Activated T-helper 1 cell treated with Interleukin-2 at 50 U/mL for 16 hours (primary cell): ENCODE results near the gene CMPK2.

Experiments used
- DNase-seq: peaks from one replicate; pipeline ENCODE4 v3.0.0-alpha.2; 2020; ENCODE audit warnings: low read depth

CMPK2 gene

DNA sequence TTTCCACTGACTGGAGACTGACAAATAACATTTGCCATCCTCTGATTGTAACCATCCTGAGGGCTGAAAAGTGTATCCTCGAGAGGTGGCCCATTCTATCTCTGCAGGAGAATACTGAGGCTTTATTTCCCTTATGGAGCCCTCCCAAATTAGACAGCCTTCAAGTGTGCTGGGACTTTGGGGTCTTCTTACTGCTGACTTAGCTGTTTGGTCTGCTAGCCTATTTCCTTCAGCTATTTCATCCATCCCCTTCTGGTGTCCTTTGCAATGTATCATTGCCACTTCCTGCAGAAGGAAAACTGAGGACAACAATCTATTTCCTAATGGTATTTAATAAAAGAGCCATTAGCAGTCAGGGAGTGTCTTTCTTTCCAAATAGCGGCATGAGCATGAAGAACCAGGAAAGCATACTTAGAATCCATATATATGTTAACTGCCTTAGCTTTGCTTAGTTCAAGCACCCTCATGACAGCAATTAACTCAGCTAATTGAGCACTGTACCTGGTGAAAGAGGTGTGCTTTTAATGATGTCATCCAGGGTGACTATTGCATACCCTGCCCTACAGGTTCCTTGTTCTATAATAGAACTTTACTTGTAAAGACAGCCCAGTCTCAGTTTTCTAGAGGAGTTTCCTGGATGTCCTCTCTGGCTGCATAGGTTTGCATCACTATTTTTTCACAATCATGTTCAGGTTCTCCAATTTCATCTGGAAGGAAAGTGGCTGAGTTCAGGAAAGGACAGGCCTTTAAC lies 24.0 kb downstream of the CMPK2 start:
- no peak for DNase-seq

DNA sequence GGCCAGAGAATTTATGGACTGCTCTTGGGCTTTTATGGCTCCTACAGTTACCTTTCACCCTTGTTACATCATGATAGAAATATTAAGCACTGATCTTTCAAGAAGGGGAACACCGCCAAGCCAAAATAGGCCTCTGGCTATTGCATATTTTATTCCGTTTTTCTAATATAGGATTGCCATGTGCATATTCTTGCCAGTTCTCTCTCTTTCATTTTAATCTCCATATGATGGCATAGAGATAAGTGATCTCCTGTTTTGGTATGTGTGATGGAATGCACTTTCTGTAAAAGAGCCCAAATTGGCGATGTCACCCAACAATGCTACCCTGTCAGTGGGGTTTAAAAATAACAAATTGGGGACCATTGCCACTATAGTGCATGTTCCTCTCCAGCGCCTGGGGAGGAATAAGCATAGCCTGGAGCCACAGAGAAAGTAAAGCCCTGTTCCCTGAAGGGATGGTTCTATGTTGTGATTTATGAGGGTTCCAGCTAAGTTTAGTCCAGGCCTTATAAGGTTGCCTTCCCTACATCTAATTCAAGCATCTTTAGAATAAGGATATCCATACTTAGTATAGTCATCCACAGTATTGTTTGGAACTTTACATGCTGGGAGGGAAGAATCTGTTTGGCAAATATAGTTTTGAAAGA lies 26.9 kb downstream of the CMPK2 start:
- no peak for DNase-seq

DNA sequence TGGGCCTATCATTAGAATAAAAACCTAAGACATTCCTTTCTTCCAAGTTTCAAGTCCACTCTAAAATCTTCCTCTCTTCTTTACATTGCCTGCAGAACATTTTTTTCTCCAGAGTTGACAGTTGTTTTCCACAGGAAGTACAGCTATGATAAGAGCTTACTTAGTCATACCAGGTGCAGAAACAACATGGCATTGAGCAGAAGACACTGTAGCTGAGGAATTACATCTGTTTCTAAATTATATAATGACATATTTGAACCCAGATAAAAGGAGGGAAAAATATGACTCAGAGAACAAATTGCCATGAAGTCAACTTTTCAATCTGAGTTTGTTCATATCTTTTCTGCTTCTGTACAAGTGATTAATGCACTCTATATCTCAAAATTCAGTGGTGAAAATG lies 30.2 kb downstream of the CMPK2 start:
- DNase-seq, result no peak

DNA sequence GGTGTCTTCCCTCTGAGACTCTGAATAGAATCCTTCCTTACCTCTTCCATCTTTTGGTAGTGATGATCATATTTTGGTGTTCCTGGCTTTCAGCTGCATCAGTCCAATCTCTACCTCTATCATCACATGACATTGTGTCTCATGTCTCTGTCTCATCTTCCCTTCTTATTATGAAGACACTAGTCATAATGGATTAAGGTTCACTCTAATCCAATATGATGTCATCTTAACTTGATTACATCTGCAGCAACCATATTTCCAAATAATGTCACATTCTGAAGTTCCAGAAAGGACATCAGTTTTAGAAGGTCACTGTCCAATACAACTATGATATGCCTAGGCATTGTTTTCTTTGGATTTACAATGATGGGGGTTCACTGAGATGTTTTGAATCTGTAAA lies 31.5 kb downstream of the CMPK2 start:
- DNase-seq, result no peak

DNA sequence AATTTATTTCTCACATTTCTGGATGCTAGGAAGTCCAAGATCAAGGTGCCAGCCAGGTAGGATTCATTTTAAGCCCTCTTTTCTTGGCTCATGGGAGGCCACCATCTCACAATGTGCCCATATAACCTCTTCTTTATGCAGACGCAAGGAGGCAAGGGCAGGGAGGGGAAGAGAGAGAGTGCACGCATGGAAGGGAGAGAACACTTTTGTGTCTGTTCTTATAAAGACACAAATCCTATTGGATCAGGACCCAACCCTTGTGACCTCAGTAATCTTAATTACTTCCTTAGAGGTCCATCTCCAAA lies 32.5 kb downstream of the CMPK2 start:
- no peak for DNase-seq

DNA sequence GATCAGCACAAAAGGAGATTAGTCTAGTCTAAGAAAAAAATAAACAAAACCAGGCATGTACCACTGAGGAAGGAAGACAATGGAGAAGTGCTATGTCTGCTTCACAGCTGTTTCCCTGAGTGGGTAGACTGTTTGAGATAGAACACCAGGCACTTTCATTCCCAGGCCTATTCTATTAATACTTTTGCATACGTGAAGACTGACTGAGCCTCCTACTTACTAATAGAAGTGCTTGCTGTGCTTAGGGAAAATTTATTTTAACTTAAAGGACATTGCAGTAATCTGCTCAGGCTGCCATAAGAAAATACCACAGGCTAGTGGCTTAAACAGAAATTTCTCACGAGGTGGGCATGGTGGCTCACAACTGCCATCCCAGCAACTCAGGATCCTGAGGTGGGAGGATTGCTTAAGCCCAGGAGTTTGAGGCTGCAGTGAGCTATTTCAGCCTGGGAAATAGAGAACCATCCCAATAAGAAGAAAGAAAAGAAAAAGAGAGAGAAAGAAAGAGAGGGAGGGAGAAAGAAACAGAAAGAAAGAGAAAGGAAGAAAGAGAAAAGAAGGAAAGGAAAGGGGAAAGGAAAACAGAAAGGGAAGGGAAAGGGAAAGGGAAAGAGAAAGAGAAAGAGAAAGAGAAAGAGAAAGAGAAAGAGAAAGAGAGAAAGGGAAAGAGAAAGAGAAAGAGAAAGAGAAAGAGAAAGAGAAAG lies 33.0 kb downstream of the CMPK2 start:
- no peak for DNase-seq

DNA sequence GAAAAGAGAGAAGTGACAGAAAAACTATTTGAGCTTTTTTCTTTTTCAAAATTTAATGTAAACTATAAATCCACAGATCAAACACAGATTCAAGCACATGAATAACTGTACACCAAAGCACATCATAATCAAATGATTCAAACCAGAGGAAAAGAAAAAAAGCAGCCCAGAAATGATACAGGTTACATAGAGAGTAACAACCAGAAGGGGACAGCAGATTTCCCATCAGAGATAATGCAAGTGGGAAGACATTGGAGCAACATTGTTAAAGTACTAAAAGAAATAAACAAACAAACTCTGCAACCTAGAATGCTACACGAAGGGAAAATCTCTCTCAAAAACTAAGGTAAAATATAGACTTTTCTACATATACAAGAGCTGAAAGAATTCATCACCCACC lies 34.5 kb downstream of the CMPK2 start:
- DNase-seq, result no peak

DNA sequence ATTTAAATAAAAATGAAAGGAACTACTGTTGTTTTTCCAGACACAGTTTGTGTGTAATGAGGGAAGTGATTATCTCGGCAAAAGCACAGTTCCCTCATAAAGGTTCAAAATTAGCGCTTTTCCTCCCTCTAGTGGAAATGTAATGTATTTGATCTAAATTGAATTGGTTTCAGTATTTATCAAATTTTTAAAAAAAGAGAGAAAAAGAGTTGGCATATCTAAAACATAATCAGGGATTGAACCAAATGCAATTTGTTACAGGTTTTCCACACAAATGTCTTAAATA lies 37.5 kb downstream of the CMPK2 start:
- DNase-seq, result no peak

DNA sequence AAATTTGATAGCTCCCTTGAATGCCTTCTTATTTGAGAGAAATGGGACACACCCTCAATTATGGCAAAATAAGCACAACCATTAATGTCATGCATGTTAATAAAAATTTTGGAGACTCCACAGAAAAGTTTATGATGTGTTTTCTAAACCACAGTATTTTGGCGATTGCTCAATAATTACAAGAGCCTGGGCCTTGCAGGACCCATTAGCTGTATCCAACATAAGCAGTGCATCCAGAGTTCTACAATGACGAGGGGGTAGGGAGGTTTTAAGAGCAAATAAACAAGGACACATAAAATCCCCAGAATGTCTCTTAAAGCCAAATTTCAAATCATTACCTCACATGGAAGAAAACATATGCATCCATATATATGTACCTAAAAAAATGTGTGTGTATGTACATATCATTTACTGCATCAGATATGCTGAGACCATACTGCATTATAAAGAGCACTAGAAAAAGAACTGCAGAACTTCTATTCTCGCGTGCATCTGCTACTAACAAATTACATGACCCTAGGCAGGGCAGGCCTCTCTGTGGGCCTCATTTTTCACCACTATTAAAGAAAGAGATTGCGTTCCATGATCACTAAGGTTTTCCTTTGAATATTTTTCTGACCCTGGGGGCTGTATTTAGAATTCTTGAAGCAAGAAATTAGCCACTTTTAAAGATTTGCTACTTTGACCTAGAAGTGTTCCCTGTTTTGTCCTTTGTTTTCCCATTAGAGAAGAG lies 38.0 kb downstream of the CMPK2 start:
- DNase-seq, result no peak

DNA sequence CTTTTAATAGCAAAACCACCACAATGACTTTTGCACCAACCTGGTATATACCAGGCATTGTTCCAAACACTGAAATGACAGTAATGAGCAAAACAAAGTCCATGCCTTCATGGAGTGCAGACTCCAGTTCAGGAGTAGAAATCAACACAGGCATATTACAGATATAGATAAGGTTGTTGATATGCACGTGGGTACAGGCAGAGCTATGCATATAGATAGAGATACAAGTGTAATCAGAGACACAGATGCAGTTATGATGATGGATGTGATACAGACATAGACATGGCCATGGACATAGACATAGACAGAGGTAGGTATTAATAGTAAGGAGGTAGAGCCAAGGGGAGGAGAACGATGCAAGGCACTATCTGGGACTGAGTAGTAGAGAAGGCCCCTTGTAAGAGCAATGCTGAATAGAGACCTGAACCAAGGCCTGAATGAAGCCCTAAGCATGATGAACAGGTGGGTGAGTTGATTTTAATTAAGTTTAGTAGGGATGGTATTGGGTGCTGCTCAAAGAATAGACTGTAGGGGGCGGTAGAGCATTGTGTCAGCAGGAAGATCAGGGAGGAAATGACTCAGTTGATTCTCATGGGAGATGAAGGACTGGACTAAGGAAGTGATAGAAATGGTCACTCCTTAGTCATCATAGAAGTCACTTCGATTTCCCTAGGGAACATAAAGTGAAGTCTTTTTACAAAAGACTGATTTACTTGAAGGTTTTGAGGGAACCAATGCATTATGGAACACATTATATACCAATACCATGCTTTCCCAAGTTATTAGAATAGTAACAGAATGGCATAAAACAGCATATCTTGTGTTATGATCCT lies 39.4 kb downstream of the CMPK2 start:
- peak; percentile 6 for DNase-seq

DNA sequence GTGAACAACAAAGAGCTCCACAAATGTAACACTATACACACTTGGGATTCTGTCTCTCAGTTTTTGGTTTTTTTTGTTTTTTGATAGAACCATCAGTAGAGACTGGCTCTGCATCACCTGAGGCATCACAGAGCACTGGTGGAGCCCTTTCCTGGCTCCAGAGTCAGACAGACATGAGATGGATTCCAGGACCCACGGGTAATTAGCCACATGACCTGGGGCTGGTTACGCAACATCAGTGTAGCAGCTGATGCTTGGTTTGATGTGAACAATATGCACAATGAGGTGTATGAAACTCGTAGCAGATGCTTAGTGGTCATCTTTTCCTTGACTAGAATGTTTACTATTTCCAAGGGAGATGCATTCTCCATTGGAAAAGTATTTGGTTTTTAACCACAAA lies 40.7 kb downstream of the CMPK2 start:
- DNase-seq, result no peak

DNA sequence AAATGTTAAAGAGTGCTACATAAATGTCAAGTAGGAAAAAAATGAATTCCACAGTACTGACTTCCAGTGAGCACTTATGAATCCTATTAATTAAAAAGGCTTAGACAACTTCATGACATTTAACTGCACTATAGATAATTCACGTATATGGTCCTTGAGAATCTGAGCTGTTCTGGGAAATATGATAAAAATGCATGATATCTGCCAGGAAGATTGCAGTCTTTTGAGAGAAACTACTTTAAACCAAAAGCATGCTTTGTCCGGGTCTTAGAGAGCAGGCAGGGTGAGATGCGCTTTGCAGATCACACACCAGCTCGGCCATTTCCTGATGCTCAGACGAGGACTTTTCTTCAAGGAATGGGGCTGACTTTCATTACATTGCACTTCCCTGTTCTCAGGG lies 42.6 kb downstream of the CMPK2 start:
- no peak for DNase-seq

DNA sequence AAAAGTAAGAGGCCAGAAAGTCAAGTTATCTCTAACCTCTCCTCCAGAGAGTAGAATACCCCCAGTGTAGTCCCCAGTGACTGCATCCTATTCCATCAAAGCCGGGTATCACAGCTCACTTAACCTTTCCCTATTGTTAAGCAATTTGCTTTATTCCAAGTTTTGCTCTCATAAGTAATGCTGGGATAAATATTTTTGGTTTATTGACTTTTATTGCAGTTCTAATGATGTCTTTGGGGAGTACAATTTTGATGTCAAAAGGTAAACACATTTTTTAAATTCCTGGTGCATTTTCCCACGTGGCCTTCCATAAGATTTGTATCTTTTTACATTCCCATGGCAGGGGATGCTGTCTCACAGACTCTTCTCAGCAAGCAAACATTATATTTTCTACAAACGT lies 43.3 kb downstream of the CMPK2 start:
- no peak for DNase-seq

DNA sequence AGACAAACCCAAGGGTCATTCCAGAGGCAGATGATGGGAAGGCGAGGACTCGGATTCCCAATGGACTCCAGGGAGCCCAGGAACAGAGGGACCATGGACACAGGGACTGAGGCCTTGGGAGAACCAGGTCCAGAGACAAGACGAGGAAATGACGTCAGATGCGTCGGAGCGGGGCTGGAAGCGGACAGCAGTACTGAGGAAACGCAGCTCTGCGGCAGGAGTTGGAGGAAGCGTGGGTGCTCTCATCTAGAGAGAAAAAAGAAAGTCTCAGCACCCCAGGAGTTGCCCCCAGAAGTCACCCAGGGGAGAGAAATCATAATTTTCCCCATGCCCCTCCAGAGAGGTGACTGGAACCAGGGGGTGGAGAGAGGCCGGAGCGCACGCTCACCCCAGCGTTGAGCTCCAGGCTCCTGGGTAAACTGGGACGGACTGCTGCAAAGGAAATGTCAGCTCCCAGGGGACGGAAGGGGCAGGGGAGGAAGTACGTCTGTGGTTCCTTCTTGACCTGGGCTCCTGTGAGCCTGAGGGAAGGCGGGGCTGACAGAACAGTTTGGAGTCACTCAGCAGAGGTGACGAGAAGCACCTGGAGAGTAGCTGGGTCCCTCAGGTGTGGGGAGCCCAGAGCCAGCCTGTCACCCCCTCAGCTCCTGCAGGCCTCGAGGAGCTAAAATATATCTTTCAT lies 44.7 kb downstream of the CMPK2 start:
- DNase-seq, result no peak

DNA sequence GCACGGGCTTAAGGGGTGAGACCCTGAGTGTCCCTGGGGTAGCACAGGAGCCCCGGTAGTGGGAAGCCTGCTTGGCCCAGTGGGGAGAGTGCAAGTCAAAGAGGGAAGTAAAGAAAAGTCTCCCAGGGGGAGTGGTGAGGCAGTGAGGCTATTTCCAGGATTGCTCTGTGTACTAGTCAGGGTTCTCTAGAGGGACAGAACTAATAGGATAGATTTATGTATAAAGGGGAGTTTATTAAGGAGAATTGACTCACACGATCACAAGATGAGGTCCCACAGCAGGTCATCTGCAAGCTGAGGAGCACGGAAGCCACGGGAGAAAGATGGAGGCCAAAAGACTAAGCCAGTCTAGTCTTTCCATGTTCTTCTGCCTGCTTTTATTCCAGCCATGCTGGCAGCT lies 45.5 kb downstream of the CMPK2 start:
- DNase-seq, result no peak

DNA sequence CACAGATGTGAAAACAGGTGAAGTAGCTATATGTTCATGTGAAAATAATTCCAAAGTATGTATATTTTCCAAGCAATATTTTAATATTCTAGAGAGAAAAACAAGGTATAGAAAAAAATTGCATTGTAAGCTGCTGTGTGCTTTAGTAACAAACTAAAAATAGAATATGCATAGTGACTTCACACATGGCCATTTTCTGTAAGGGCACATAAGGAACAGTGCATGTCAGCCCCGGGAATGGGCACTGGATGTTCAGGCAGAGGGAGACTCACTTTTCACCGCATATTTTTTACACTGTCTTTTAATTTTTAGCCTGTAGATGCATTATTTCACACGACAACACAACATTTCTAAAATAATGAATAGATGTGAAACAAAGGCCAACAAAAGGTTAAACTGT lies 46.0 kb downstream of the CMPK2 start:
- no peak for DNase-seq

DNA sequence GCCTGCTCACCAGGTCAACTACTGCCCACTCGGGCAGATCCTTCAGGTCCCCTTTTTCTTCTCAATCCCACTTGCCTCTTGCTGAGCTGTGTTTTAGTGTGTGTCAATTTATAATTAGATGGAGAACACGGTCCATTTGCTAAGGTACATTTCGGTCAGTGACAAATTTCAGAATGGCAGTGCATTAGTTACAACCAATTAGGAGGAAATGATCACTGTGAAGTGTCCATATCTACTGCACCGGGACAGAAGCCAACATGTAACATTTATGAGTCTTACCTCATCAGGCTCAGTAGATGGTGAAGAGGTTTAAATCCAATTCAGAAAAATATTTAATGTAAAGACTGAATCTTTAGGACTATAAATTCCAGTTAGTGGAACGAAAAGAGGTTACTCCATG lies 47.7 kb downstream of the CMPK2 start:
- DNase-seq, result no peak

DNA sequence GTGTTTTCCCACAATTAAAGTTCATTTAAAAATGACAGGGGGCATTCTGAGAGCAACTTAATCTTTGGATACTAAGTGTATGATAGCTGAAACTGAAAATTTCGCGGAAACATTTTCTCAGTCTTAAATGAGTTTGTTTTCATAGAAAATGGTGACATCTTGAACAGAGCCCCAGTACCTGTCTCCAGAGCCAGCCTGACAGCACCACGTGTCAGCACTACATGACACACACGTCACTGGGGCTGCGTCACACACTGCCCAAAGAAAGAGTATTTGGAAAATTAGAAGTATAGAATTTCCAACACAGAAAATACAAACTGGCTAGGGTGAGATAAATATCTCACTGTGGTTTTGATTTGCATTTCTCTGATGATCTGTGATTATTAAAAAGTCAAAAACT lies 50.8 kb downstream of the CMPK2 start:
- DNase-seq, result no peak

DNA sequence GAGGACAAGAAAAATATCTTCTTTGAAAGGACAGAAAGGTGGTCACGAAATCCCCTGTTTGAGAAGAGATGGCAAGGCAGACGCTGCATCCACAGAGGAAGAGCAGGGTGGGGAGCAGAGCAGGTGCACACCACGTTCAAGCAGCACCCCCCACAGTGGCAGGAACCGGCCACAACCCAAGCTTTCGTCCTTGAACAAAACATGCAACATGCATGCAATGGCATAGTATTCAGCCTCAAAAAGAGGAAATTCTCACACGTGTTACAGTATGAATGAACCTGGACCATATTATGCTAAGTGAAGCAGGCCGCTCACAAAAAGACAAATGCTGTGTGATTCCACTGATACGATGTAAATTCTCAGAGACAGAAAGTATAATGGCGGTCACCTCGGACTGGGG lies 51.4 kb downstream of the CMPK2 start:
- DNase-seq, result no peak

DNA sequence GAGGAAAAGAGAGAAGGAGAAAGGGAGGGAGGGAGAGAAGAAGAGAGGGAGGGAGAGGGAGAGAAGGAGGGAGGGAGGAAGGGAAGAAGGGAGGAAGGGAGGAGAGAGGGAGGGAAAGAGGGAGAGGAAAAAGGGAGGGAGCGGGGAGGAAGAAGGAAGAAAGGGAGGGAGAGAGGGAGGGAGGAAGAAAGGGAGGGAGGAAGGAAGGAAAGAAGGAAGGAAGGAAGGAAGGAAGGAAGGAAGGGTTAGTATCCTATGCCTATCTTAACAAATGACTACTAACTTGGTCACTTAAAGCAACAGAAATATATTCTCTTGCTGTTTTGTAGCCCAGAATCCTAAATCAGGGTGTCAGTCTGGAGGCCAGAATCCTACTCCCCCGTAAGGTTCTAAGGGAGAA lies 52.1 kb downstream of the CMPK2 start:
- DNase-seq, result no peak

DNA sequence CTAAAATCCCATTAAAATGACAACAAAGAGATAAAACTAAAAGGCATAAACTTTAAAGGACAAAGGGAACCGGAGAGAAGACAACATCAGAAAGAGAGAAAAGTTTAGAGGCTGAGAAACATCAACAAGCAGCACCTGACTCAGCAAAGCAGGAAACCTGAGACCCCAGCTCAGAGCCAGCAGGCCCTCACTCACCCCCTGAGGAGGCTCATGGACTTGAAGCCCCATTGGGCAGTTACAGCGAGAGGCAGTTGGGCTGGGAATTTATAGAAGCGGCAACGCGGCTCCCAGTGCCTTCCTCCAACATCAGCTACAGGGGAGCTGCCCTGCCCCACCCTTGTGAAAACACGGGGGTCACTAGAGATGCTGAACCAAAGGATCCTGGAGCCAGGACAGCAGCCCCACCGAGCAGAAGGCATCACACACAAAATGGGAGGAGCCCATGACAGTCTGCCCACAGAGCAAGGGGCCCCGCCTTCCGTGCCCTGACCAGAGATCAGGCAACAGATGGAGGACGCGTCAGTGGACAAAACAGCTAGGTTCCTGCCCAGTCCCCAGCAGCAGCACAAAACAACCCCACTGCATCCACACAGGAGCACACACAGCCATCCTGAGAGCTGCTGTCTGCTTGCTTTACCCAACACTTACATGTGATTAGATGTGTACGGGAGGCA lies 52.7 kb downstream of the CMPK2 start:
- DNase-seq, result no peak
